ENCODE data around the gene NHSL2. TPM values are rescaled to one million over a fixed set of nuclear protein-coding genes. Genes with fewer than 3 reads are reported as not detected.

NHSL2 gene
- total RNA-seq, 1 experiment from 2014 or later = 0.58 TPM

- BruUV-seq (replicated peaks) = no TSS peak
- no peaks in the 10 kb centered on the region for H3K9me3 ChIP-seq (ENCODE audit: low read depth, low read length, poor library complexity, severe bottlenecking)
- H3K27ac ChIP-seq (ENCODE audit: low read depth, low read length, poor library complexity, severe bottlenecking) = no peak overlapping the region
- DNase-seq (ENCODE audit: low spot score) = no peak
- no peaks in the 10 kb centered on the region for H3K4me1 ChIP-seq (ENCODE audit: insufficient read depth, low read length, poor library complexity, severe bottlenecking)
- intact Hi-C loops (cut with micrococcal nuclease; ENCODE audit: unreplicated experiment) = no loop called here
- ChIA-PET CTCF (no interaction called here), POLR2A (ENCODE audit: low non-redundant PET) (no interaction called here)
- no peak overlapping the region for H3K4me3 ChIP-seq (ENCODE audit: low read depth, low read length, poor library complexity, severe bottlenecking)
- TF ChIP-seq CTCF (conservative IDR thresholded peaks at IDR 0.05; ENCODE audit: low read depth, low read length) = no peak
- TF ChIP-seq EZH2 (IDR thresholded peaks at IDR 0.05; ENCODE audit: borderline replicate concordance, low read depth, low read length, poor library complexity, severe bottlenecking) = no peak
- no peaks in the 10 kb centered on the region for H3K27me3 ChIP-seq (replicated peaks; ENCODE audit: insufficient read depth, low read depth, low read length, poor library complexity)
- no peaks in the 10 kb centered on the region for H3K36me3 ChIP-seq (ENCODE audit: insufficient read depth, low read length, poor library complexity, severe bottlenecking)
These were observed 16.4 kb downstream of the NHSL2 start for GRCh38 chrX:71927040-71927439.

GRCh38 chrX:71928856-71929255, 18.2 kb downstream of the NHSL2 start:
- CTCF ChIA-PET = no interaction called here

GRCh38 chrX:71930298-71930697, 19.7 kb downstream of the NHSL2 start:
- TF ChIP-seq EZH2 (IDR thresholded peaks at IDR 0.05; ENCODE audit: borderline replicate concordance, low read depth, low read length, poor library complexity, severe bottlenecking) = no peak
- Histone ChIP-seq H3K27ac (ENCODE audit: low read depth, low read length, poor library complexity, severe bottlenecking) (no peak overlapping the region), H3K27me3 (replicated peaks; ENCODE audit: insufficient read depth, low read depth, low read length, poor library complexity) (no peaks in the 10 kb centered on the region), H3K4me1 (ENCODE audit: insufficient read depth, low read length, poor library complexity, severe bottlenecking) (no peaks in the 10 kb centered on the region), H3K4me3 (ENCODE audit: low read depth, low read length, poor library complexity, severe bottlenecking) (no peak overlapping the region), H3K9me3 (ENCODE audit: low read depth, low read length, poor library complexity, severe bottlenecking) (no peaks in the 10 kb centered on the region), H3K36me3 (ENCODE audit: insufficient read depth, low read length, poor library complexity, severe bottlenecking) (no peaks in the 10 kb centered on the region)
- intact Hi-C loops (cut with micrococcal nuclease; ENCODE audit: unreplicated experiment) = no loop called here
- CTCF ChIA-PET = no interaction called here
- DNase-seq (ENCODE audit: low spot score) = no peak
- no TSS peak for BruUV-seq (replicated peaks)
- POLR2A ChIA-PET (ENCODE audit: low non-redundant PET) = no interaction called here

More at GRCh38 chrX:71928856-71929255, 18.2 kb downstream of the NHSL2 start:
- no peaks in the 10 kb centered on the region for H3K9me3 ChIP-seq (ENCODE audit: low read depth, low read length, poor library complexity, severe bottlenecking)
- H3K27me3 ChIP-seq (replicated peaks; ENCODE audit: insufficient read depth, low read depth, low read length, poor library complexity) = no peaks in the 10 kb centered on the region
- no peaks in the 10 kb centered on the region for H3K36me3 ChIP-seq (ENCODE audit: insufficient read depth, low read length, poor library complexity, severe bottlenecking)
- H3K4me1 ChIP-seq (ENCODE audit: insufficient read depth, low read length, poor library complexity, severe bottlenecking) = no peaks in the 10 kb centered on the region
- TF ChIP-seq EZH2 (IDR thresholded peaks at IDR 0.05; ENCODE audit: borderline replicate concordance, low read depth, low read length, poor library complexity, severe bottlenecking) (no peak), CTCF (conservative IDR thresholded peaks at IDR 0.05; ENCODE audit: low read depth, low read length) (no peak)
- intact Hi-C loops (cut with micrococcal nuclease; ENCODE audit: unreplicated experiment) = no loop called here
- no TSS peak for BruUV-seq (replicated peaks)
- no peak overlapping the region for H3K27ac ChIP-seq (ENCODE audit: low read depth, low read length, poor library complexity, severe bottlenecking)
- no peak overlapping the region for H3K4me3 ChIP-seq (ENCODE audit: low read depth, low read length, poor library complexity, severe bottlenecking)
- no peak for DNase-seq (ENCODE audit: low spot score)
- POLR2A ChIA-PET (ENCODE audit: low non-redundant PET) = no interaction called here

GRCh38 chrX:71935476-71935875, 24.8 kb downstream of the NHSL2 start:
- POLR2A ChIA-PET (ENCODE audit: low non-redundant PET) = no interaction called here
- Histone ChIP-seq H3K9me3 (ENCODE audit: low read depth, low read length, poor library complexity, severe bottlenecking) (no peaks in the 10 kb centered on the region), H3K4me3 (ENCODE audit: low read depth, low read length, poor library complexity, severe bottlenecking) (no peak overlapping the region), H3K27me3 (replicated peaks; ENCODE audit: insufficient read depth, low read depth, low read length, poor library complexity) (no peaks in the 10 kb centered on the region), H3K27ac (ENCODE audit: low read depth, low read length, poor library complexity, severe bottlenecking) (no peak overlapping the region), H3K36me3 (ENCODE audit: insufficient read depth, low read length, poor library complexity, severe bottlenecking) (no peaks in the 10 kb centered on the region), H3K4me1 (ENCODE audit: insufficient read depth, low read length, poor library complexity, severe bottlenecking) (no peaks in the 10 kb centered on the region)
- intact Hi-C loops (cut with micrococcal nuclease; ENCODE audit: unreplicated experiment) = no loop called here
- no TSS peak for BruUV-seq (replicated peaks)
- no peak for DNase-seq (ENCODE audit: low spot score)
- CTCF ChIA-PET = no interaction called here
- TF ChIP-seq CTCF (conservative IDR thresholded peaks at IDR 0.05; ENCODE audit: low read depth, low read length) (no peak), EZH2 (IDR thresholded peaks at IDR 0.05; ENCODE audit: borderline replicate concordance, low read depth, low read length, poor library complexity, severe bottlenecking) (no peak)

All from A673 (cell line).